Left ventricle myocardium superior (tissue), 1 donor: ENCODE results near the gene PXK. TPM values are rescaled to one million over a fixed set of nuclear protein-coding genes. Genes with fewer than 3 reads are reported as not detected.

Experiments used
- ATAC-seq: fragments of 200-7000 bp; cut with Tn5 transposase; one replicate; pipeline ENCODE4 v1.9.1; 2020; ENCODE audit warnings: mild to moderate bottlenecking, moderate library complexity
- DNase-seq: peaks from one replicate; pipeline ENCODE4 v3.0.0-alpha.2; 2020
- intact Hi-C: fragments of 100-400 bp; cut with micrococcal nuclease; formaldehyde crosslinking; loops from one replicate; pipeline ENCODE4 v1.11.0; 2022
- total RNA-seq: library from RNA; stranded (reverse); fragmentation: NEBNext Ultra II Directional; extraction: Animal tissue kit (Norgen Biotek cat#: 25700); gene quantifications from one replicate; pipeline ENCODE4 v1.2.1, GENCODE V29; 2021
- donor health status: DM: no; HTN: yes; CAD: no; lungs with severe emphysema.

The PXK gene
- total RNA-seq, 1 donor from 2014 or later = 12.9 TPM

GRCh38 chr3:58369876-58370275, 37.2 kb downstream of the PXK start:
- no peak for DNase-seq
- ATAC-seq = no peak
- intact Hi-C loops = no loop called here

GRCh38 chr3:58370407-58370806, 37.7 kb downstream of the PXK start:
- DNase-seq (no peak), ATAC-seq (no peak)
- intact Hi-C loops = no loop called here

- no peak for DNase-seq
- ATAC-seq = no peak
- intact Hi-C loops = no loop called here
Measured at GRCh38 chr3:58371754-58372153, 39.1 kb downstream of the PXK start.

DNA sequence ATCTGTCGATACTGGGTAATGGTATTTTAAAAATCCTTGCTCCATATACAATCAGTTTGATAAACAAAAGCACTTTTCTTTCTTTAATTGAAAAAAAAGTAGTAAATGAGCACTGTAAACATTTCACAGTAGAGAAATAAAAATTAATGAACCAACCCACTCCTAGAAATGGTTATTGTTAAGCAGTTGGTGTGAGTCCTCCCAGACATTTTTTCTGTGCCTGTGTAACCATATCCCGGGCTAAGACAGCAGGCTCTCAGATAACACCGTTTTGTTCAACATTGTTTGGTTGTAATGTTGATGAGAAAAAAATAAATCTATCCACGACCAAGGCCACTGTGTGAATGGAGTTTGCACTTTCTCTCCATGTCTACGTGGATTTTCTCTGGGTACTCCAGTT, 42.6 kb downstream of the PXK start:
- DNase-seq = no peak
- intact Hi-C loops = no loop called here
- ATAC-seq = no peak

DNA sequence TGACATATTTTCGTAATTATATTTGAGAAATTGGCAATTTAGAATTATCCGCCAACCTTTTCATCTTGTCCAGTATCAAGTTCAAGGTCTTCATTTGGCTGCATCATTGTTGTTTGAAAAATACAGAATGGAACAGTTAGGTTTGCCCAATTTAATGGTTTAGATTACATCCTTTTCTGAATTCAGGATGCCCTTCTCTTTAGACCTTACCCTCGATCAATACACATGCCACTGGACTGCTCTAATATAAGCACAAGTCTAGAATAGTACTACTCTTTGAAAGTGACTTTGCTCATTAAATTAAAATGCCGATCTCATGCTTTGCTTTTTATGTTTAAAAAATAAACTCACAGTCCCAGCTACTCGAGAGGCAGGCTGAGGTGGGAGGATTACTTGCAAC, 44.5 kb downstream of the PXK start:
- ATAC-seq = no peak
- intact Hi-C loops = no loop called here
- DNase-seq = no peak

GRCh38 chr3:58377750-58378149, 45.1 kb downstream of the PXK start:
- ATAC-seq = no peak
- DNase-seq = no peak
- intact Hi-C loops = no loop called here

DNA sequence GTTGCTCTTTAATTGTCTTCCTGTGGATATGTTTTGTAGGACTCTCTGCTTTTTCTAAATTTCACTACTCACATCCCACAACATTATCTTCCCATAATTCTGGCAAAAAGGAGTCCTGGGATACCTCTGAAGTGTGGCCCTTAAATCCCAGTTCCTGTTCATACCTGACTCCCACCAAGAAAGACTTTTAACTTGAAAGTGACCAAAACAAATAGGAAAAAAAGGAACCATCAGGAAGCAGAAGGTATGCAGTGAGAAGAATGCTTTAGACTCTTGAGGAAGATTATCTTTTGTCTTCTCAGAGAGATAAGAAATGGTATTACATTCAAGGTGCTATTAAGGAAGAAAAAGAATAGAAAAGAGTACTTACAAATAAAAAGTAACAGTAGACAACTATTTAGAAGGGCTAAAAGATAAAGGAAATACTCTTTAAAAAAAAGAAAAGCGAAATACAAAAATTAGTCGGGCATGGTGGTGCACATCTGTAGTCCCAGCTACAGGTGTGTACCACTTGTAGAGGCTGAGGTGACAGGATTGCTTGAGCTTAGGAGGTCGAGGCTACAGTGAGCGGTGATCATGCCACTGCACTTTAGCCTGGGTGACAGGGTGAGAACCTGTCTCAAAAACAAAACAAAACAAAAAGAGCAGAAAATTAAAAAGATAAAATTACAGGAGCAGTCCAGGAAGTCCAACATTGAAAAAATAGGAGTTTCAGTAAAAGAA, 46.8 kb downstream of the PXK start:
- ATAC-seq (no peak), DNase-seq (no peak)
- intact Hi-C loops = no loop called here

DNA sequence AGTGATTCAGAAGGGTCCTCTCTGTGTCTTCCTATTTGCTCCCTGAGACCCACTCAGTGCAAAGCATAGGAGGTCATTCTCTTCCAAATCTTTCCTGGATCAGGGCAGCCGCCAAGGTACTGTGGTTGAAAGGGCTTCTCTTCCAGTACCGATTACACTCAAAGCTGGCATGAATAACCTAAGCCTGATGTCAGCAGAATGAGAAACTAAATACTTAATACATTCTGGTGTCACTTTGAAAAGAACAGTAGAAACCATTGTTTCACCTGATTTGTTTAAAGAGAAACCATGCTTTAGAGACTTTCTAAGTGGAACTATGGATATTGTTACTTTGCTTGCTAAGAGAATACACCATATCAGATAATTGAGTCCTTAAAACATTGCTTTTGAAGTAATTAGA, 50.8 kb downstream of the PXK start:
- DNase-seq (no peak), ATAC-seq (no peak)
- intact Hi-C loops = no loop called here

DNA sequence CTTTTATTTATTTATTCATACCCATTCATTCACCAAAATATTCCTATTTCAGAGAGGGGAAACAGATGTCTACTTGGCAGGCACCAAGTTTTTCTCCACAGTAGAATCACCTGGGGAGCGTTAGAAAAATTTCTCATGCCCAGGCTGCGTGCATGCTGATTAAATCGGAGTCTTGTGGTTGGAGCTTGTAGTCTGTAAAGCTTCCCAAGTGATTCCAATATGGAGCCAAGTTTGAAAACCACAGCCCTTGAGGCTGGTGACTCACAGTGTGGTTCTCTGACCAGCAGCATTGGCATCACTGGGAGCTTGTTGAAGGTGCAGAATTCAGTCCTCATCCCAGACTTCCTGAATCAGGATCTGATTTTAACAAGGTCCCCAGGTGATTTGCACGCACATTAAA, 51.2 kb downstream of the PXK start:
- intact Hi-C loops = no loop called here
- DNase-seq (no peak), ATAC-seq (peak; percentile 31)

DNA sequence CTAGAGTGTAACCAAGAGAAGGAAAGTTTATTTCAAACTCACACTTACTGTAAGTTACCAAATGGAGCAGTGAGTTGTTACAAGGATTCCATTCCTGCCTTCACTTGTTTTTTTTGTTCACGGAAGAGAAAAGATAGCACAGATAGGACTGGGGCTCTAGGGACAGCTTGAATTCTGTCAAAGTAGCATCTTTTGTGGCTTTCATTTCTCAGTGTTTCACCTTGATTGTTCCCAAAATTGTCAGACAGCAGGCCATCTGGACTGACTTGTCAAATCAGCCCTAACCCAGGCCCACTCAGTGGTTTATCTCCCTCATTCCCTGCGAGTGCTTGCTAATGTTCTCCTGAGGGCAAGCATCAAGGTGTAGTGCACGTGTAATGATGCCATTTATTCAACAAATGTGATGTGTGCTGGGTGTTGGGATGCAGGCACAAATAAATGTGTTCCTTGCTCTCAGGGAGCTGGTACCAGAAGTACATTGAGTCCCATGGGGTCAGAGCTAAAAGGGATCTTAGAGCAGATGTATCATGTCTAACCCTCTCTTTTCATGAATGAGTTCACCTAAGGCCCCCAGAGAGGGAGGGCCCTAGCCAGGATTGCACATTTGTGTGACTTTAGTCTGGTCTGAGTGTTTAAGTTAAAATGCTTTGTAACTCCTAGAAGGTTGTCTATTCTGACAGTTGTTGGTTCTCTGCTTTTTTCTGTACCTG, 51.8 kb downstream of the PXK start:
- no peak for ATAC-seq
- intact Hi-C loops = no loop called here
- DNase-seq = no peak

GRCh38 chr3:58386626-58387365, 54.1 kb downstream of the PXK start:
- ATAC-seq = peak; percentile 78
- intact Hi-C loops = no loop called here
- DNase-seq = peak; percentile 35

DNA sequence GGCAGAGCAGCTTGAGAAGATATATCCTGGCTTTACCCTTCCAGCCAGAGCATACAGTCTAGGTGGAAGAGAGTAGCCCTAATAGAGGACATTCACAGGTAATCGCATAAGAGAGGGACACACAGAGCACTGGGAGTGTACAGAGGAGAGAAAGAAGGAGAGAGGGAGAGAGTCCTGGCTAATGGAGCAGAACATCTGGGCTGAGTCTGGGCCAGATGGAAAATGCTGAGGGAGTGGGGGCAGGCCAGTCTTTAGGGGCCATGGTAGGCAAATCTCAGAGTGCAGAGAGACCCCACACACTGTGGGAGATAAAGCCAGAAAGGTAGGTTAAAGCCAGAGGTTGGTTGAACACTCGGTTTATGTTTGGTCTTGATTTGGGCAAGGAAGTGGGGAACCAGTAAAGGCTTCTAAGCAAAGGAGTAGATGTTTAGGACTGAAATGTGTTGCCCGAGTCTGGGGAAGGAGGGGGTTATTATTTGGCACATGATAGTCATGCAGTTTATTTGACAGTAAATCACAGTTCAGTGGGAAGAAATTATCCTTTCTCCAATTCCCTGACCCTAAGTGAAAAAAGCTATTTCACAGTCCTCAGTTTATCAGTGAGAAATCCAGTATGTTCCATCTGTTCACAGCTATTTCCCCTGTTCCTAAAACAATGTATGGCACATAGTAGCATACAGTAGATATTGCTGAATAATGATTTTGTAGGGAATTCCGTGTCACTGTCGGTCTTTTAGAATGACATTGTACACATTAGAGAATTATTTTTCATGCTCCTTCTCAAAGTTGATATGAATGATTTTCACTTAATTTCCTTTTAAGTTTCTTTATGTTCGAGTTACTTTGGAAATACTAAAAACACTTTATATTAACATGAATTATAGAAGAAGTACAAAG, 55.2 kb downstream of the PXK start:
- intact Hi-C loops = no loop called here
- DNase-seq (no peak), ATAC-seq (peak; percentile 58)

DNA sequence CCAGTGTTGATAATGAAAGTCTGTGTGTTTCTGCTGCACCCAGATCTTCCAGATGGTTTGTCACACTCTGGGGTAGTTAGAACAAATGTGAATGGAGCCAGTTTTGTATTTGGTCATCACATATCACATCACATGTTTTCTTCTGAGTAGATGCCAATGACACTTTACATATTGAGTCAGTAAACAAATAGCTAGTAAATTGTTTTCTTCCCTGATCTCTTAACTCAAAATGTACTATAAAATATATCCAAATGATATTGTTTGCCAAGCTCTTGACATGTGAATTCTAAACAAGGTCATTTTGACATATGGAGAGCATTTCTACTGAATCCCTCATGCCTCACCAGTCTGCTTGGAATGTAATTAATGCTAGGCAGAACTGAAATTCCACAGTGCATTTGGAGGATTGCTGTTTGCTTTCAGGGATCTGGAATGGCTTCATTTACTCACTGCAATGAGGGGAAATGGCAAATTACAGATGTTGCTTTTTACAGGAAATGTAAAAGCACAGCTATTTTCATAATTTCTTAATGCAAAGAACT, 55.9 kb downstream of the PXK start:
- intact Hi-C loops = no loop called here
- ATAC-seq (peak; percentile 55), DNase-seq (no peak)

DNA sequence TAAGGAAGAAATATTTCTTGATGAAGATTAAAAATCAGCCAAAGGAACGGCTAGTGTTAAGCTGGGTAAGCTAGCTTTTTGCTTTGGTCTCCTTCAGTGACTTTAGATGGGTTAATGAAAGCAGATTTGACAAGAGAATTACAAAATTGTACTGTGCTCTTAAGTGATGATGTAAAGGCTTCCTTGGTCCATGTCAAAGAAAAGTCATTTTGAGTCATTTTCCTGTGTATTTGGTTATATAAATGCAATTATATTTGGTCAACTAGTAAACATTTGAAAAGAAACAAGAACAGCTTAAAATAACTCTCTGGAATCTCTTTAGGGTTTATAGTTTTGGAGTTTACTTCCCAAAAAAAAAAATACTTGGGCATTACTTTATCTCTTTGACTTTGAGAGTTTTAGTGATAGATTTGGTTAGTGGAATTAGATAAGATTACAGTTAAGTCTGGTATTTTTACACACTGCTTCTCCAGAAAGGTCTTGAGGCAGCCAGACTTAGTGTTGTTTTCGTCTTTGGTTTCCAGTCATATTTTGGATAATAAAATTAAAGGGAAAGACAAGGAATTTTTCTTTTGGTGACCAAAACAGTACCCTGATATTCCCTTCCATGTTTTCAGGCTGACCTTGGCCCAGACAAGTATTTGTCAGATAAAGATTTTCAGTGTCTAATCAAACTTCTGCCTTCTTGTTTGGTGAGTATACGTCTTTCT, 58.6 kb downstream of the PXK start:
- ATAC-seq (no peak), DNase-seq (no peak)
- intact Hi-C loops = no loop called here

DNA sequence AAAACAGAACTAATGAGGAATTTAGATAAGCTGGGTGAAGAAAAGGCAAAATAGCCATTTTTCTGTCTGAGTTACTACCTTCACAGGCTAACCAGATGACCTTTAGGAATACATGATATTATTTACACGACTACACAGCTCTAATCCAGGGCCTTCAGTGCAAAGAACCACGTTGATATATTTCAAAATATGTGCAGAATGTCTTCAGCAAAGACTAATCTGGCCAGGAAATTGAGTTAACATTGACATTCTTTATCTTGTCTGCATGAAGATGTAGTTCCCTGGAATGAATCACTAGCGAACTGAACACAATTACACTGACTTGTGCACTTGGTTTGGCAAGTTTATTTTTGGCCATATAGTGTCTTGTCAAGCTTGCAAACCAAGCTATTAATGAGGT, 59.5 kb downstream of the PXK start:
- DNase-seq (no peak), ATAC-seq (no peak)
- intact Hi-C loops = no loop called here

DNA sequence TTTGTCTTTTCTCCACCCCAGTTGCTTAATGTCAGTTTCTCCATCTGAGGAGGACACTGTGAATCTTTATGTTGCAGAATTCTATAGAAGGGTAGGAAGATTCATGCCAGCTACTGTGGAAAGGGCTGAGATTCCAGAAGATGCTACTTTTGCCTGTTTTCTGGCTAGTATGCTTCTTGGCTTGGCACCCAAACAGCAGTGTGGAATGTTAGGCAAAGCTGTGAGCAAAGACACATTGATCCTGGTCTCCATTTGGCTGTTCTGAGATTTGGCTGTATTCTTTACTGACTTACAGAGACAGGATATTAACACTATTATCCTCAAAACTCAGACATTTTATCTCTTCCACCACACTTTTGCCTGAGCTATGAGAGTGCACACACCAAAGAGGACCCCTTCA, 61.6 kb downstream of the PXK start:
- DNase-seq = no peak
- no peak for ATAC-seq
- intact Hi-C loops = no loop called here

- ATAC-seq = peak; percentile 84
- DNase-seq = no peak
- intact Hi-C loops = no loop called here
Measured at GRCh38 chr3:58398669-58399333, 66.1 kb downstream of the PXK start.

GRCh38 chr3:58403513-58404109, 70.9 kb downstream of the PXK start:
- no peak for DNase-seq
- ATAC-seq = no peak
- intact Hi-C loops = no loop called here
